Bronchial epithelial cell (primary cell): ENCODE results near the gene FN3K. TPM values are rescaled to one million over a fixed set of nuclear protein-coding genes. Genes with fewer than 3 reads are reported as not detected.

Experiments
- DNase-seq: peaks from one replicate; pipeline ENCODE4 v3.0.0-alpha.2; 2010; ENCODE audit warnings: low read depth
- FAIRE-seq: peaks from 2 replicates; lab custom pipeline; 2011; peaks lifted over from hg19 to GRCh38; lab: Jason Lieb, UNC
- H3K27me3 ChIP-seq: 2 replicates; pipeline ENCODE4 v1.5.1; 2011; ENCODE audit warnings: low read length; ENCODE audit not compliant: control insufficient read depth, insufficient read depth
- H3K36me3 ChIP-seq: 2 replicates; pipeline ENCODE4 v1.5.1; 2011; ENCODE audit warnings: low read length; ENCODE audit not compliant: control insufficient read depth, insufficient read depth
- H3K4me3 ChIP-seq: 2 replicates; pipeline ENCODE4 v1.5.1; 2011; ENCODE audit warnings: mild to moderate bottlenecking, low read depth, low read length, control low read depth
- CTCF ChIP-seq: IDR thresholded peaks from 2 replicates; pipeline ENCODE4 v1.5.1; 2011; ENCODE audit warnings: mild to moderate bottlenecking, moderate library complexity, low read length, control low read depth, inconsistent platforms; ENCODE audit not compliant: insufficient read depth, severe bottlenecking
- total RNA-seq: library from RNA; depleted of rRNA; stranded (reverse); fragments of >200 nt; gene quantifications from 2 replicates; pipeline ENCODE4 v1.2.1, GENCODE V29; 2014

Gene FN3K
- total RNA-seq, 1 donor from 2014 or later, result 3.7 TPM

- TF ChIP-seq CTCF, result no peak
- H3K4me3 ChIP-seq, result no peak overlapping the region
- peaks cover 12% of the 10 kb centered on the region for H3K36me3 ChIP-seq
- no peak for FAIRE-seq
- no peak for DNase-seq
- no peaks in the 10 kb centered on the region for H3K27me3 ChIP-seq
These were observed 9.0 kb upstream of the FN3K start for GRCh38 chr17:82726427-82726826.

GRCh38 chr17:82729479-82730260, 5.7 kb upstream of the FN3K start:
- FAIRE-seq, result no peak
- TF ChIP-seq CTCF, result no peak
- DNase-seq, result no peak
- Histone ChIP-seq H3K36me3 (peaks cover 9% of the 10 kb centered on the region), H3K27me3 (no peaks in the 10 kb centered on the region), H3K4me3 (no peak overlapping the region)

- FAIRE-seq, result no peak
- no peak for DNase-seq
- H3K27me3 ChIP-seq, result no peaks in the 10 kb centered on the region
- H3K4me3 ChIP-seq, result no peak overlapping the region
- H3K36me3 ChIP-seq, result peaks cover 7% of the 10 kb centered on the region
- no peak for TF ChIP-seq CTCF
These were observed 3.2 kb upstream of the FN3K start for GRCh38 chr17:82732118-82732743.

GRCh38 chr17:82736511-82737185, 1.2 kb downstream of the FN3K start:
- no peak for FAIRE-seq
- DNase-seq, result no peak
- Histone ChIP-seq H3K36me3 (no peaks in the 10 kb centered on the region), H3K27me3 (no peaks in the 10 kb centered on the region), H3K4me3 (no peak overlapping the region)
- TF ChIP-seq CTCF, result no peak

- Histone ChIP-seq H3K36me3 (peaks cover 1% of the 10 kb centered on the region), H3K4me3 (no peak overlapping the region), H3K27me3 (no peaks in the 10 kb centered on the region)
- DNase-seq (no peak), FAIRE-seq (no peak)
- no peak for TF ChIP-seq CTCF
These were observed 2.8 kb downstream of the FN3K start for GRCh38 chr17:82737967-82738877.
